GM13976 (cell line): ENCODE data around the gene ECE2.

ENCODE experiments used
- DNase-seq: peaks from one replicate; pipeline ENCODE4 v3.0.0; 2012; ENCODE audit warnings: low spot score
- CTCF ChIP-seq: IDR thresholded peaks from 2 replicates; pipeline ENCODE4 v1.5.1; 2012; ENCODE audit warnings: borderline replicate concordance, mild to moderate bottlenecking; ENCODE audit not compliant: insufficient read depth; ENCODE audit errors: extremely low read depth, missing control alignments, control extremely low read depth
- in situ Hi-C: fragments of 300-500 bp; cut with MboI; formaldehyde crosslinking; loops from one replicate; pipeline ENCODE4 v1.12.0; 2022; ENCODE audit warnings: low sequenced_read_pairs, mixed read lengths, inconsistent platforms; ENCODE audit not compliant: unreplicated experiment

Gene ECE2

GRCh38 chr3:184240384-184241140 lies 35.3 kb upstream of the ECE2 start:
- in situ Hi-C loops: loop anchor here (25.0 kb wide), 1 partner anchor 353 kb away; the partner anchor contains the start of gene PARL
- no peak for TF ChIP-seq CTCF
- DNase-seq: peak; percentile 48

- DNase-seq: no peak
- in situ Hi-C loops: loop anchor here (25.0 kb wide), 1 partner anchor 354 kb away; the partner anchor contains the start of gene PARL
- TF ChIP-seq CTCF: no peak
These were observed 34.7 kb upstream of the ECE2 start for GRCh38 chr3:184241141-184241446.

- in situ Hi-C loops: loop anchor here (25.0 kb wide), 1 partner anchor 354 kb away; the partner anchor contains the start of gene PARL
These were observed 34.1 kb upstream of the ECE2 start for GRCh38 chr3:184241447-184242296.

GRCh38 chr3:184242297-184242685 lies 33.5 kb upstream of the ECE2 start:
- no peak for TF ChIP-seq CTCF
- in situ Hi-C loops: loop anchor here (25.0 kb wide), 1 partner anchor 355 kb away; the partner anchor contains the start of gene PARL
- DNase-seq: no peak

More at GRCh38 chr3:184241447-184242296, 34.1 kb upstream of the ECE2 start:
- peak; percentile 56 for TF ChIP-seq CTCF
- DNase-seq: peak; percentile 59

GRCh38 chr3:184248454-184249411 lies 27.1 kb upstream of the ECE2 start, which contains the start of gene ALG3:
TSS of gene ALG3 (minus strand) at chr3:184248962. CDS start at chr3:184248940, 22 bp downstream.
- in situ Hi-C loops: loop anchor here (25.0 kb wide), 1 partner anchor 361 kb away; the partner anchor contains the start of gene PARL

More at GRCh38 chr3:184248454-184249411, 27.1 kb upstream of the ECE2 start, which contains the start of gene ALG3:
- peak; percentile 90 for DNase-seq
- TF ChIP-seq CTCF: no peak
